MCF 10A (cell line): ENCODE data around the gene AXIN2. TPM values are rescaled to one million over a fixed set of nuclear protein-coding genes. Genes with fewer than 3 reads are reported as not detected.

Experiments
- BruUV-seq: library from RNA; stranded (reverse); fragments of 400-500 nt; replicated peaks from 2 replicates; lab custom pipeline; 2021; lab: Mats Ljungman, UMichigan
- CTCF ChIA-PET: fragments of 300-600 bp; sonication (Branson Sonifier 250); formaldehyde crosslinking; extraction: SDS; loops from one replicate; lab custom pipeline; 2021; ENCODE audit warnings: antibody characterized with exemption, inconsistent platforms; lab: Yijun Ruan, JAX
- POLR2A ChIA-PET: fragments of 300-600, 350-650 bp; sonication (Branson Sonifier 250); formaldehyde crosslinking; extraction: SDS; loops from one replicate; lab custom pipeline; 2020; ENCODE audit warnings: antibody characterized with exemption, inconsistent platforms; lab: Yijun Ruan, JAX
- DNase-seq: peaks from one replicate; pipeline ENCODE4 v3.0.0-alpha.2; 2018; ENCODE audit not compliant: unreplicated experiment
- H3K27ac Mint-ChIP-seq: one replicate; pipeline ENCODE4 v1.8.0; 2022; ENCODE audit warnings: mild to moderate bottlenecking, low read depth, mixed read lengths; ENCODE audit not compliant: unreplicated experiment
- H3K27me3 Mint-ChIP-seq: one replicate; pipeline ENCODE4 v1.8.0; 2022; ENCODE audit warnings: mixed read lengths; ENCODE audit not compliant: insufficient read depth, unreplicated experiment
- H3K36me3 Mint-ChIP-seq: one replicate; pipeline ENCODE4 v1.8.0; 2022; ENCODE audit warnings: mild to moderate bottlenecking, moderate library complexity, mixed read lengths; ENCODE audit not compliant: insufficient read depth, unreplicated experiment
- H3K4me1 Mint-ChIP-seq: one replicate; pipeline ENCODE4 v1.8.0; 2022; ENCODE audit warnings: mixed read lengths; ENCODE audit not compliant: insufficient read depth, unreplicated experiment
- H3K4me3 Mint-ChIP-seq: one replicate; pipeline ENCODE4 v1.8.0; 2022; ENCODE audit warnings: mild to moderate bottlenecking, moderate library complexity, mixed read lengths; ENCODE audit not compliant: unreplicated experiment
- H3K9me3 Mint-ChIP-seq: one replicate; pipeline ENCODE4 v1.8.0; 2022; ENCODE audit warnings: mixed read lengths; ENCODE audit not compliant: unreplicated experiment
- CTCF ChIP-seq: fragments of 200-600 bp; IDR thresholded peaks from one replicate; pipeline ENCODE4 v1.8.0; 2022; ENCODE audit warnings: antibody characterized with exemption, mild to moderate bottlenecking; ENCODE audit not compliant: unreplicated experiment
- intact Hi-C: fragments of 100-400 bp; cut with micrococcal nuclease; formaldehyde crosslinking; loops from 2 replicates; pipeline ENCODE4 v1.14.1; 2022
- total RNA-seq: library from RNA; stranded (reverse); gene quantifications from 2 replicates; pipeline ENCODE4 v1.2.3, GENCODE V29; 2022

Gene AXIN2
- total RNA-seq, 1 experiment from 2014 or later = 0.16 TPM

- no peaks in the 10 kb centered on the region for H3K9me3 Mint-ChIP-seq
- POLR2A ChIA-PET = interaction anchor here (0.6 kb wide), 1 partner anchor 387 kb away, joined by 3 read pairs; no protein-coding TSS in a partner anchor
- TF ChIP-seq CTCF = no peak
- CTCF ChIA-PET = no interaction called here
- intact Hi-C loops = no loop called here
- H3K36me3 Mint-ChIP-seq = no peaks in the 10 kb centered on the region
- no peaks in the 10 kb centered on the region for H3K27me3 Mint-ChIP-seq
- no peak overlapping the region for H3K4me3 Mint-ChIP-seq
- no peaks in the 10 kb centered on the region for H3K4me1 Mint-ChIP-seq
- no peak overlapping the region for H3K27ac Mint-ChIP-seq
- BruUV-seq = no TSS peak
- no peak for DNase-seq
These were observed 21.7 kb downstream of the AXIN2 start for GRCh38 chr17:65539630-65540266.

GRCh38 chr17:65538675-65539529, 22.5 kb downstream of the AXIN2 start:
- BruUV-seq = no TSS peak
- CTCF ChIA-PET = interaction anchor here (0.6 to 0.7 kb wide), 2 partner anchors 11 to 301 kb away, joined by 3 to 4 read pairs; no protein-coding TSS in a partner anchor
- TF ChIP-seq CTCF = no peak
- POLR2A ChIA-PET = no interaction called here
- Mint-ChIP-seq H3K36me3 (no peaks in the 10 kb centered on the region), H3K27ac (no peak overlapping the region), H3K9me3 (no peaks in the 10 kb centered on the region), H3K27me3 (no peaks in the 10 kb centered on the region), H3K4me1 (no peaks in the 10 kb centered on the region), H3K4me3 (no peak overlapping the region)
- DNase-seq = no peak
- intact Hi-C loops = no loop called here

GRCh38 chr17:65537845-65538674, 23.4 kb downstream of the AXIN2 start:
- H3K9me3 Mint-ChIP-seq = no peaks in the 10 kb centered on the region
- intact Hi-C loops = no loop called here
- H3K4me3 Mint-ChIP-seq = no peak overlapping the region
- ChIA-PET CTCF (interaction anchor here (0.7 kb wide), 1 partner anchor 10 kb away, joined by 3 read pairs; no protein-coding TSS in a partner anchor), POLR2A (no interaction called here)
- TF ChIP-seq CTCF = no peak
- H3K4me1 Mint-ChIP-seq = no peaks in the 10 kb centered on the region
- no peaks in the 10 kb centered on the region for H3K36me3 Mint-ChIP-seq
- no peak overlapping the region for H3K27ac Mint-ChIP-seq
- no TSS peak for BruUV-seq
- no peak for DNase-seq
- H3K27me3 Mint-ChIP-seq = no peaks in the 10 kb centered on the region
